C1 segment of cervical spinal cord (tissue), 14 donors: ENCODE data around the gene MYBPC2.

Experiments
- DNase-seq, 14 donors: peaks; one replicate each; lab custom pipeline; 2025; lab: John Stamatoyannopoulos, UW

The MYBPC2 gene

GRCh38 chr19:50498219-50499056 lies 65.7 kb downstream of the MYBPC2 start:
- DNase-seq = no peak

- DNase-seq = peak in 6 of 14 donors; percentile 15 to 38 (median 34)
These were observed 67.5 kb downstream of the MYBPC2 start for GRCh38 chr19:50500060-50500752.

- DNase-seq = no peak
These were observed 68.1 kb downstream of the MYBPC2 start for GRCh38 chr19:50500753-50501151.

GRCh38 chr19:50501186-50501567 lies 68.5 kb downstream of the MYBPC2 start:
- DNase-seq = no peak

GRCh38 chr19:50501568-50502475 lies 69.1 kb downstream of the MYBPC2 start:
- no peak for DNase-seq

- DNase-seq = no peak
These were observed 73.3 kb downstream of the MYBPC2 start for GRCh38 chr19:50505856-50506611.

GRCh38 chr19:50506700-50507099 lies 74.0 kb downstream of the MYBPC2 start:
- DNase-seq = no peak

GRCh38 chr19:50507376-50507775 lies 74.7 kb downstream of the MYBPC2 start:
- no peak for DNase-seq

- DNase-seq = no peak
These were observed 76.1 kb downstream of the MYBPC2 start for GRCh38 chr19:50508843-50509190.

- DNase-seq = no peak
These were observed 76.7 kb downstream of the MYBPC2 start for GRCh38 chr19:50509366-50509765.

- DNase-seq = peak in 3 of 14 donors; percentile 22 to 47 (median 37)
These were observed 77.5 kb downstream of the MYBPC2 start for GRCh38 chr19:50510121-50510670.

- DNase-seq = no peak
These were observed 78.0 kb downstream of the MYBPC2 start for GRCh38 chr19:50510700-50511068.

- DNase-seq = peak; percentile 86 to 99 (median 96)
These were observed 78.6 kb downstream of the MYBPC2 start, which contains the start of gene JOSD2 for GRCh38 chr19:50511069-50511822. JOSD2 (minus strand) TSS chr19:50511191; CDS start chr19:50510431, 760 bp downstream.

- DNase-seq = peak in 1 of 14 donors; percentile 10
These were observed 79.7 kb downstream of the MYBPC2 start for GRCh38 chr19:50512112-50512998.

- no peak for DNase-seq
These were observed 80.5 kb downstream of the MYBPC2 start for GRCh38 chr19:50512999-50513745.

- DNase-seq = peak in 7 of 14 donors; percentile 25 to 82 (median 61)
These were observed 81.2 kb downstream of the MYBPC2 start, which contains the start of gene ASPDH for GRCh38 chr19:50513746-50514345. ASPDH (minus strand) TSS chr19:50513913; CDS start chr19:50513823, 90 bp downstream.

GRCh38 chr19:50514346-50515167 lies 81.9 kb downstream of the MYBPC2 start:
- peak in 12 of 14 donors; percentile 28 to 92 (median 62) for DNase-seq
